ENCODE results near the gene FYB1. TPM values are rescaled to one million over a fixed set of nuclear protein-coding genes. Genes with fewer than 3 reads are reported as not detected.

Gene FYB1
- total RNA-seq, 2 donors from 2014 or later, result not detected

GRCh38 chr5:39254671-39255070 lies 35.3 kb upstream of the FYB1 start:
- Histone ChIP-seq H3K9ac (ENCODE audit: extremely low read depth, low read length, poor library complexity, severe bottlenecking) (no peak overlapping the region), H3K4me3 (ENCODE audit: low read length) (no peak overlapping the region), H3K27me3 (ENCODE audit: control insufficient read depth, insufficient read depth, low read length, poor library complexity, severe bottlenecking) (no peaks in the 10 kb centered on the region), H3K27ac (ENCODE audit: low read depth, low read length) (no peak overlapping the region), H3K4me1 (ENCODE audit: control insufficient read depth, insufficient read depth, low read length) (no peaks in the 10 kb centered on the region), H3K36me3 (ENCODE audit: control insufficient read depth, insufficient read depth, low read length) (no peaks in the 10 kb centered on the region), H3K9me3 (ENCODE audit: control insufficient read depth, low read length) (no peaks in the 10 kb centered on the region)
- no peak for TF ChIP-seq CTCF (conservative IDR thresholded peaks at IDR 0.05)
- Mint-ChIP-seq H3K36me3 (ENCODE audit: low read depth) (no peaks in the 10 kb centered on the region), H3K27ac (no peak overlapping the region), H3K4me3 (no peak overlapping the region), H3K9me3 (no peaks in the 10 kb centered on the region), H3K4me1 (no peaks in the 10 kb centered on the region), H3K27me3 (ENCODE audit: insufficient read depth) (no peaks in the 10 kb centered on the region)
- no peak for DNase-seq

GRCh38 chr5:39253196-39253595 lies 33.8 kb upstream of the FYB1 start:
- DNase-seq, result no peak
- Mint-ChIP-seq H3K27me3 (ENCODE audit: insufficient read depth) (no peaks in the 10 kb centered on the region), H3K9me3 (no peaks in the 10 kb centered on the region), H3K4me1 (no peaks in the 10 kb centered on the region), H3K4me3 (no peak overlapping the region), H3K27ac (no peak overlapping the region), H3K36me3 (ENCODE audit: low read depth) (no peaks in the 10 kb centered on the region)
- TF ChIP-seq CTCF (conservative IDR thresholded peaks at IDR 0.05), result no peak
- H3K27ac ChIP-seq (ENCODE audit: low read depth, low read length), result no peak overlapping the region
- no peaks in the 10 kb centered on the region for H3K4me1 ChIP-seq (ENCODE audit: control insufficient read depth, insufficient read depth, low read length)
- no peaks in the 10 kb centered on the region for H3K9me3 ChIP-seq (ENCODE audit: control insufficient read depth, low read length)
- H3K9ac ChIP-seq (ENCODE audit: extremely low read depth, low read length, poor library complexity, severe bottlenecking), result no peak overlapping the region
- no peaks in the 10 kb centered on the region for H3K36me3 ChIP-seq (ENCODE audit: control insufficient read depth, insufficient read depth, low read length)
- H3K4me3 ChIP-seq (ENCODE audit: low read length), result no peak overlapping the region
- no peaks in the 10 kb centered on the region for H3K27me3 ChIP-seq (ENCODE audit: control insufficient read depth, insufficient read depth, low read length, poor library complexity, severe bottlenecking)

- H3K27ac ChIP-seq (ENCODE audit: low read depth, low read length), result no peak overlapping the region
- H3K9ac ChIP-seq (ENCODE audit: extremely low read depth, low read length, poor library complexity, severe bottlenecking), result no peak overlapping the region
- H3K4me3 ChIP-seq (ENCODE audit: low read length), result no peak overlapping the region
- no peaks in the 10 kb centered on the region for H3K9me3 ChIP-seq (ENCODE audit: control insufficient read depth, low read length)
- Mint-ChIP-seq H3K27me3 (ENCODE audit: insufficient read depth) (no peaks in the 10 kb centered on the region), H3K4me1 (no peaks in the 10 kb centered on the region), H3K36me3 (ENCODE audit: low read depth) (no peaks in the 10 kb centered on the region), H3K4me3 (no peak overlapping the region), H3K9me3 (no peaks in the 10 kb centered on the region), H3K27ac (no peak overlapping the region)
- TF ChIP-seq CTCF (conservative IDR thresholded peaks at IDR 0.05), result no peak
- DNase-seq, result no peak
- H3K36me3 ChIP-seq (ENCODE audit: control insufficient read depth, insufficient read depth, low read length), result no peaks in the 10 kb centered on the region
- no peaks in the 10 kb centered on the region for H3K4me1 ChIP-seq (ENCODE audit: control insufficient read depth, insufficient read depth, low read length)
- H3K27me3 ChIP-seq (ENCODE audit: control insufficient read depth, insufficient read depth, low read length, poor library complexity, severe bottlenecking), result no peaks in the 10 kb centered on the region
- 93% methylated on average over 1 of the region's 1 CpG; no CpG with 5 or more reads in 1 of the 2 experiments for WGBS, 2 experiments (ENCODE audit: insufficient coverage in 1 of 2, insufficient read length in 1 of 2)
Observed at GRCh38 chr5:39249564-39250274, 30.4 kb upstream of the FYB1 start.
